ENCODE measurements around the gene KLF16. TPM values are rescaled to one million over a fixed set of nuclear protein-coding genes. Genes with fewer than 3 reads are reported as not detected.

KLF16 gene
- total RNA-seq, 1 donor from 2014 or later: 6.4 TPM

GRCh38 chr19:1837222-1837565 is 26.2 kb downstream of the KLF16 start:
- Histone ChIP-seq H3K4me3 (no peak overlapping the region), H3K4me1 (peaks cover 90% of the 10 kb centered on the region), H3K27ac (replicated peaks) (peak overlapping the region; percentile 41), H3K36me3 (no peaks in the 10 kb centered on the region), H3K9me3 (replicated peaks) (no peaks in the 10 kb centered on the region), H3K27me3 (ENCODE audit: low read depth) (no peaks in the 10 kb centered on the region)
- intact Hi-C loops (cut with micrococcal nuclease): no loop called here
- no peak for DNase-seq
- no peak for TF ChIP-seq CTCF (IDR thresholded peaks at IDR 0.05; ENCODE audit: borderline replicate concordance)

GRCh38 chr19:1836458-1837221 is 26.7 kb downstream of the KLF16 start:
- H3K36me3 ChIP-seq: no peaks in the 10 kb centered on the region
- no peak for TF ChIP-seq CTCF (IDR thresholded peaks at IDR 0.05; ENCODE audit: borderline replicate concordance)
- H3K27ac ChIP-seq (replicated peaks): no peak overlapping the region
- intact Hi-C loops (cut with micrococcal nuclease): no loop called here
- H3K4me3 ChIP-seq: no peak overlapping the region
- H3K27me3 ChIP-seq (ENCODE audit: low read depth): no peaks in the 10 kb centered on the region
- no peak for DNase-seq
- no peaks in the 10 kb centered on the region for H3K9me3 ChIP-seq (replicated peaks)
- peaks cover 85% of the 10 kb centered on the region for H3K4me1 ChIP-seq

GRCh38 chr19:1833540-1833939 is 29.8 kb downstream of the KLF16 start:
- no peak for TF ChIP-seq CTCF (IDR thresholded peaks at IDR 0.05; ENCODE audit: borderline replicate concordance)
- H3K27ac ChIP-seq (replicated peaks): no peak overlapping the region
- H3K4me3 ChIP-seq: no peak overlapping the region
- H3K4me1 ChIP-seq: peaks cover 54% of the 10 kb centered on the region
- no peak for DNase-seq
- intact Hi-C loops (cut with micrococcal nuclease): no loop called here
- peaks cover 16% of the 10 kb centered on the region for H3K36me3 ChIP-seq
- no peaks in the 10 kb centered on the region for H3K9me3 ChIP-seq (replicated peaks)
- H3K27me3 ChIP-seq (ENCODE audit: low read depth): no peaks in the 10 kb centered on the region

- no peaks in the 10 kb centered on the region for H3K27me3 ChIP-seq (ENCODE audit: low read depth)
- DNase-seq: no peak
- H3K36me3 ChIP-seq: peaks cover 30% of the 10 kb centered on the region
- H3K4me3 ChIP-seq: no peak overlapping the region
- no peaks in the 10 kb centered on the region for H3K9me3 ChIP-seq (replicated peaks)
- TF ChIP-seq CTCF (IDR thresholded peaks at IDR 0.05; ENCODE audit: borderline replicate concordance): no peak
- intact Hi-C loops (cut with micrococcal nuclease): no loop called here
- no peak overlapping the region for H3K27ac ChIP-seq (replicated peaks)
- H3K4me1 ChIP-seq: peaks cover 40% of the 10 kb centered on the region
Observed at GRCh38 chr19:1832046-1832663, 31.2 kb downstream of the KLF16 start.

DNA sequence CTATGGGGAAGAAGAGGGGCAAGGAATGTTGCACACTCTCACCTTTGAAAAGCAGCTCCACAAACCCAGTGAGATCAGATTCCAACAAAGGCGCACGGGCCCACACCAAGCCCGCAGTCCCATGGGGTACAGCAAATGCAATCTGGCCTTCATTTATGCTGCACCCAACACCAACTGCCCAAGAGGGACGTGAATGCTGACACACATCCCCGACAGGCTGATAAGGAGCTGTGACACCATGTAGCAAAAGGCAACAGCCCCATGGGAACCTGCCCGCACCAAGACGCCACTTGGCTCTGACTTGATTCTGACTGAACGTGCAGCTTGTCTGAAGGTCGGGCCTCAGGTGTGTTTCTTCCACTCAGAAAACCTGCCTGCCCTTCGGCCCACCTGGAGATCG is 32.4 kb downstream of the KLF16 start:
- Histone ChIP-seq H3K4me1 (peaks cover 39% of the 10 kb centered on the region), H3K9me3 (replicated peaks) (no peaks in the 10 kb centered on the region), H3K27me3 (ENCODE audit: low read depth) (no peaks in the 10 kb centered on the region), H3K27ac (replicated peaks) (no peak overlapping the region), H3K4me3 (no peak overlapping the region), H3K36me3 (peaks cover 37% of the 10 kb centered on the region)
- no peak for TF ChIP-seq CTCF (IDR thresholded peaks at IDR 0.05; ENCODE audit: borderline replicate concordance)
- intact Hi-C loops (cut with micrococcal nuclease): no loop called here
- DNase-seq: no peak
